IPS-NIHi11 (cell line): ENCODE measurements around the gene EDDM3A.
"Not testable (repeated sequence)": the region's sequence is repeated elsewhere in the genome, so short reads cannot be mapped to it uniquely, and the experiment has no call there.

ENCODE experiments used
- DNase-seq: peaks from one replicate; pipeline ENCODE4 v3.0.0; 2012; ENCODE audit warnings: mixed read lengths, low spot score

The EDDM3A gene

GRCh38 chr14:20733684-20734429, 11.8 kb upstream of the EDDM3A start:
- DNase-seq = no peak

GRCh38 chr14:20734430-20734806, 11.3 kb upstream of the EDDM3A start:
- no peak for DNase-seq

DNA sequence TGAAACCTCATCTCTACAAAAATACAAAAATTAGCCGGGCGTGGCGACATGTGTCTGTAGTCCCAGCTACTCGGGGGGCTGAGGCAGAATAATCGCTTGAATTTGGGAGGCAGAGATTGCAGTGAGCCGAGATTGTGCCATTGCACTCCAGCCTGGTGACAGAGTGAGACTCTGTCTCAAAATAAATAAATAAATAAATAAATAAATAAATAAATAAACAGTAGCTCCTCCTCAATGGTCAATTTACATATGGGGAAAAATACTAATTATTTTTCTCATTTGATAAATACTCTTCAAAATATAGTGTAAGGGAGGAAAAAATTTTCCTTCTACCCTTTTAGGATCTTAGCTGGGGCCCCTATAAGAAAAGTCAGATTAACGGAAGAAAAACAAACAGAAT, 7.4 kb upstream of the EDDM3A start:
- not testable (repeated sequence) for DNase-seq

- no peak for DNase-seq
These were observed 3.6 kb upstream of the EDDM3A start for GRCh38 chr14:20742132-20742531.

DNA sequence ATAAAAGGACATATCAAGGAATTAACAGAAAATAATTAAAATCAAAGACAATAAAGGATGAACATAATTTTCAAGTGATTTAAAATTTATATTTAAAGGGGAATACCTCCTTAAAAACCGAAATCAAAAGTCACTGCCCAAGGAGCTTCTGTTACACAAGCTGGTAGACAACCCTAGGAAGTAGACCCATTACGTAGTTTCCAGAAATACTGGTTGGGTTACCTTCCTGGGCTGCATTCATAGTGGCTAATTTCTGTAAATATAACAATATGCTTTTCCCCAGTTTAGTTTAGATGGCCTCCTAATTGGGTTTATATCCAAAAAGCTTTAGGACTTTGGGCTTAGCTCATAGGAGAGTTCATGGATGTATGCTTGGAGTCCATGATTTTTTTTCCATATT, 2.1 kb upstream of the EDDM3A start:
- no peak for DNase-seq

DNA sequence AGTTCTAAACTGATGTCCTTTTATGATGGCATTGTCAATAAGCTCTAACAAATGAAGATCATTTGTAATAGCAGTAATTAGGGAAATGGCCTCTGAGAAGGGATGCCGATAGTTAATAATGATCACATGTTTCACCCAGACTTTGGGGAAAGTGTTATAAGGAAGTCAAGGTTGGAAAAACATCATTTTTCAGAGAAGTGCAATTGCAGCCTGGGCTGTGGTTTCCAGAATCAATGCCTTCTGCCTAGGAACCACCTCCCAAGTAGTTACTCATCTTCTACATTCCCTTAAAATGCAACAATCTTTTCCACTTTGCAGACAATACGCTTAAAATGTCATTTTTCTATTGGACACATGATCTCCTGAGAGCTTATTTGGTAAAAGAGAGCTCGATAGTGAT, 879 bp downstream of the EDDM3A start:
- no peak for DNase-seq

DNA sequence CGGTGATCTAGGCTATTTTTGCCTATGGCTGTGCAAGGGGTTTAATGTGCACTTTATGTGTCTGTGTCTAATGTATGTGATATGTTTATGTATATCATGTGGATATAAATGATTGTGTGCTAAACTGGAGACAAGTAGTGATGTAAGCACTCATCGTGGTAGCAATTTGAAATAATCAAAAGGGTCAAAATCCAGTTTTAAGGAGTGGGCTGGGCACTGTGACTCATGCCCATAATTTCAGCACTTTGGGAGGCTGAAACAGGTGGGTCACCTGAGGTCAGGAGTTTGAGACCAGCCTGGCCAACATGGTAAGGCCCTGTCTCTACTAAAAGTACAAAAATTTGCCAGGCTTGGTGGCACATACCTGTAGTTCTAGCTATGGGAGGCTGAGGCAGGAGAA, 2.8 kb downstream of the EDDM3A start:
- DNase-seq = no peak

- no peak for DNase-seq
These were observed 4.5 kb downstream of the EDDM3A start for GRCh38 chr14:20750194-20750593.

- no peak for DNase-seq
These were observed 6.4 kb downstream of the EDDM3A start for GRCh38 chr14:20751963-20752562.

GRCh38 chr14:20754308-20754707, 8.6 kb downstream of the EDDM3A start:
- DNase-seq = no peak

DNA sequence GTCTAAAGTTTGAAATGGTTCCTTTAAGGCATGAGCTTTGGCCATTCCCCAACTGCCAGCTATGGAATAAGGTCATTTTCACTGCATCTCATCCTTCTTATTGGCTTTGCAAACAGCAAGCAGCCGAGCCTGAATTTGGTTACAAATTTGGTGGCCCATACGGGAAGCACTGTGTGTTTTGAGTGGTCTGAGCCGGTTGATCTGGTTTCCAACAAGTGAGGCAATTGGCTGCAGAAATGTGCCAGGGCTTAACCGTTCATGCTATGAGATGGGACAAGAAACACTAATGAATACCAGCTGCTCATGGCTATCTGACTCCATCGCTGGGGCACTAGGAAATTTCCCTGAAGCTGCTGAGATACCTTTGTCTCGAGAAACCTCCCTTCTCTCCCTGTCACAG, 9.3 kb downstream of the EDDM3A start:
- DNase-seq = no peak

- peak; percentile 64 for DNase-seq
These were observed 12.3 kb downstream of the EDDM3A start for GRCh38 chr14:20757965-20758364.

DNA sequence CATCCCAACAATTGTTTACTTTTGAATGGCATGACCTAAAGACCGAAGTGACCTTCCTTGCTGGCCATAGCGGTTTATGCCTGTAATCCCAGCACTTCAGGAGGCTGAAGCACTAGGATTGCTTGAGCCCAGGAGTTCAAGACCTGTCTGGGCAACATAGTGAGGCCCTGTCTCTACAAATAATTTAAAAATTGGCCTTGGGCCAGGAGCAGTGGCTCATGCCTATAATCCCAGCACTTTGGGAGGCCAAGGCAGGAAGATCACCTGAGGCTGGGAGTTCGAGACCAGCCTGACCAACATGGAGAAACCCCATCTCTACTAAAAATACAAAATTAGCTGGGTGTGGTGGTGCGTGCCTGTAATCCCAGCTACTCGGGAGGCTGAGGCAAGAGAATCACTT, 13.8 kb downstream of the EDDM3A start:
- DNase-seq = not testable (repeated sequence)

DNA sequence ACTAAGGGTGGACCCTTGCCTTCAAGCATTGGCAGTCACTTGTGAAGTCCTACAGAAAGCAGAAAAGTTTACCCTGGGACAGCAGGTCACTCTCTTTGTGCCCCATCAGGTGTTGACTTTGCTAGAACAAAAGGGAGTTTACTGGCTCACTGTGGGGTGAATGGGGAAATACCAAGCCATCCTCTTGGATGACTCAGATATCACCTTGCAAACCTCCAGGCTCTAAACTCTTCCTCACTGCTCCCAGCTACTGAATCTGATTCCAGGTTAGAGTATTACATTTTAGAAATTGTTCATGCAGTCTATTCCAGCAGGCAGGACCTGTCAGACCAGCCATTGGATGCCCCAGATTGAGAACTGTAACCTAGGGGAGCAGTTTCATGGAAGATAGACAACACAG, 15.3 kb downstream of the EDDM3A start:
- DNase-seq = no peak

DNA sequence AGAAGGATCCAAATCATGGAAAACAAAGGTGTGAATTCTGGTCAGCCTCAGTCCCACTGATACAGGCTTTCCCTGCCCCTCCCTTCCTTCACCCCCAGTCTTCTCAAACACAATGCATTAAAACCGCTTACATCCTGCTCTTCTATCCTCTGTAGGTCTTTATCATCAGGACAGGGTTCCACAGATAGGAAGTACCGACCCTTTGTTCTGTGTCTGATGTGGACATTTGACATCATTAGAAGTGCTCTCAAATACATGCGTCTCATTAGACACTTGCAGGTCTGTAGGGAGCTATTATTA, 22.9 kb downstream of the EDDM3A start:
- no peak for DNase-seq

- no peak for DNase-seq
These were observed 23.7 kb downstream of the EDDM3A start for GRCh38 chr14:20769421-20769820.

GRCh38 chr14:20772650-20773049, 27.0 kb downstream of the EDDM3A start:
- peak; percentile 31 for DNase-seq

DNA sequence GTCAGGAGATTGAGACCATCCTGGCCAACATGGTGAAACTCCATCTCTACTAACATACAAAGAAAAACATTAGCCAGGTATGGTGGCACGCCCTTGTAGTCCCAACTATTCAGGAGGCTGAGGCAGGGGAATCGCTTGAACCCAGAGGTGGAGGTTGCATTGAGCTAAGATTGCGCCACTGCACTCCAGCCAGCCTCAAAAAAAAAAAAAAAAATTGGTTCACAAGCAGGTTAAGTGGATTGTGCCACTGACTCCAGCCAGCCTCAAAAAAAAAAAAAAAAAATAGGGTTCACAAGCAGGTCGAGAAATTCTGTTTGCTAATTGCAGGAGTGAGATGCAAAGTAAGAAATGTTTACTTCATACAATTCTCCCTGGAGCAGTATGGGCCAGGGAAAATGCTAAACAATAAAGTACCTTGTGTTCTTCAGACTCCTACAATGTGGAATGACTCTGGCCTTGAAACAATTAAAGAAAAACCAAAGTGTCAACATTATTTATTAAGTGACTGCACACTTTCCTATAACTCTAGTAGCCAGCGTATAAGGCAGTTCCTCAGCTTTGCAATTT, 28.7 kb downstream of the EDDM3A start:
- no peak for DNase-seq

- peak; percentile 44 for DNase-seq
These were observed 29.4 kb downstream of the EDDM3A start for GRCh38 chr14:20775043-20775442.

- no peak for DNase-seq
These were observed 30.2 kb downstream of the EDDM3A start for GRCh38 chr14:20775901-20776300.

- DNase-seq = no peak
These were observed 36.1 kb downstream of the EDDM3A start for GRCh38 chr14:20781803-20782202.

GRCh38 chr14:20782280-20782890, 36.7 kb downstream of the EDDM3A start:
- DNase-seq = no peak

DNA sequence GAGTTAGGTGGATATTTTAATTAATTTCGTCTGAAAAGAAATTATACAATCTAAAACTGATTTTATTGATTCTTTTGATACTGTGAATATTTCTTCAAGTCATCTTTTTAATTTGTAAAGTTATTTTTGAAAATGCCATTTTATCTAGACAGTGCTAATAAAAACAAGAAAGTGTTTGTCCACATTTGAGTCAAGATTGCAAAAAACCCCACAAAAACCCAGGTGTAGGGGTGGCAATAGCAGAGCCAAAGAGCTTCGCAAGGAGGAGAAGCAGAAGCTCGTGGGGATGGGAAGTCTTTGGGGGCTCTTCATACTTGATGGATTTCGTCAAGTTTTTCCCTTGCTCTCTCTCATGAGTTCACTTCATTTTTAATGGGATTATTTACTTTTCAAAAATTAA, 41.3 kb downstream of the EDDM3A start:
- no peak for DNase-seq
